Tibial nerve (tissue), 4 donors: Measurements from ENCODE around the gene LDLRAD1. TPM values are rescaled to one million over a fixed set of nuclear protein-coding genes. Genes with fewer than 3 reads are reported as not detected.

ENCODE experiments used
- DNase-seq, 2 donors: peaks; one replicate each; pipeline ENCODE4 v3.0.0-alpha.2; 2019; ENCODE audit warnings: low spot score in 2 of 2
- H3K27ac ChIP-seq, 4 donors: fragments of 200-600 bp; sonication (generic) in 3 of 4; one replicate each; pipeline ENCODE4 v1.5.1; 2017 to 2019; ENCODE audit warnings: mild to moderate bottlenecking in 1 of 4
- H3K27me3 ChIP-seq, 2 donors: fragments of 200-600 bp; sonication (generic) in 1 of 2; one replicate each; pipeline versions ENCODE4 v1.5.1 to v1.6.0; 2017 to 2019
- H3K36me3 ChIP-seq, 3 donors: fragments of 200-600 bp; sonication (generic); one replicate each; pipeline ENCODE4 v1.5.1; 2018 to 2019
- H3K4me1 ChIP-seq, 4 donors: fragments of 200-600 bp; sonication (generic) in 3 of 4; one replicate each; pipeline ENCODE4 v1.5.1; 2017 to 2019
- H3K4me3 ChIP-seq, 4 donors: fragments of 200-600 bp; sonication (generic) in 3 of 4; one replicate each; pipeline ENCODE4 v1.5.1; 2017 to 2019; ENCODE audit warnings: mild to moderate bottlenecking in 1 of 4, moderate library complexity in 1 of 4
- H3K9me3 ChIP-seq, 4 donors: fragments of 200-600 bp; sonication (generic) in 3 of 4; one replicate each; pipeline ENCODE4 v1.5.1; 2017 to 2019
- CTCF ChIP-seq, 5 experiments: fragments of 200-600 bp in 3 of 5; fragments of 450-650 bp in 2 of 5; sonication (generic) in 3 of 5; IDR thresholded peaks; one replicate each; pipeline ENCODE4 v1.5.1; 2016 to 2019; ENCODE audit warnings: antibody characterized with exemption in 5 of 5, mild to moderate bottlenecking in 3 of 5, moderate library complexity in 2 of 5
- EP300 ChIP-seq, 2 donors: sonication (generic); formaldehyde crosslinking; IDR thresholded peaks; one replicate each; pipeline ENCODE4 v1.6.1; 2017; ENCODE audit warnings: antibody characterized with exemption in 2 of 2, mild to moderate bottlenecking in 1 of 2
- POLR2A ChIP-seq, 2 donors: fragments of 450-650 bp; IDR thresholded peaks; one replicate each; pipeline ENCODE4 v1.6.1; 2017; ENCODE audit warnings: antibody characterized with exemption in 2 of 2, mild to moderate bottlenecking in 2 of 2, moderate library complexity in 2 of 2
- WGBS, 2 donors: methylation state at CpG; one replicate each; pipeline ENCODE4 v1.1.5; 2018; 5-methylcytosine and 5-hydroxymethylcytosine counted together
- total RNA-seq, 4 donors: library from RNA; depleted of rRNA; stranded (reverse); fragments of >200 nt; gene quantifications; one replicate each; pipeline ENCODE4 v1.1.0, GENCODE V29; 2016

Gene LDLRAD1
- total RNA-seq, 4 donors from 2014 or later: not detected

GRCh38 chr1:53968125-53968513 lies 49.9 kb downstream of the LDLRAD1 start:
- Histone ChIP-seq H3K27me3 (no peaks in the 10 kb centered on the region), H3K9me3 (no peaks in the 10 kb centered on the region), H3K36me3 (peaks cover 0 to 87% (median 3%) of the 10 kb centered on the region in 3 donors), H3K27ac (no peak overlapping the region), H3K4me3 (no peak overlapping the region), H3K4me1 (no peaks in the 10 kb centered on the region)
- no peak for DNase-seq
- WGBS, 2 donors: 82 to 86% methylated on average over 2 of the region's 2 CpGs
- TF ChIP-seq EP300 (IDR thresholded peaks at IDR 0.05) (no peak), CTCF (IDR thresholded peaks at IDR 0.05) (no peak), POLR2A (IDR thresholded peaks at IDR 0.05) (no peak)

GRCh38 chr1:53967409-53968124 lies 50.4 kb downstream of the LDLRAD1 start:
- H3K27me3 ChIP-seq: no peaks in the 10 kb centered on the region
- no peak for TF ChIP-seq CTCF (IDR thresholded peaks at IDR 0.05)
- no peak for TF ChIP-seq EP300 (IDR thresholded peaks at IDR 0.05)
- TF ChIP-seq POLR2A (IDR thresholded peaks at IDR 0.05): no peak
- H3K27ac ChIP-seq: no peak overlapping the region
- H3K9me3 ChIP-seq: no peaks in the 10 kb centered on the region
- H3K36me3 ChIP-seq: peaks cover 0 to 92% (median 9%) of the 10 kb centered on the region in 3 donors
- WGBS, 2 donors: 87 to 92% methylated on average over 7 of the region's 7 CpGs
- no peak overlapping the region for H3K4me3 ChIP-seq
- DNase-seq: no peak
- no peaks in the 10 kb centered on the region for H3K4me1 ChIP-seq

GRCh38 chr1:53966794-53967193 lies 51.2 kb downstream of the LDLRAD1 start:
- Histone ChIP-seq H3K9me3 (no peaks in the 10 kb centered on the region), H3K4me3 (no peak overlapping the region), H3K27ac (peak overlapping the region in 1 of 4 donors; percentile 15), H3K27me3 (no peaks in the 10 kb centered on the region), H3K4me1 (no peaks in the 10 kb centered on the region), H3K36me3 (peaks cover 0 to 94% (median 16%) of the 10 kb centered on the region in 3 donors)
- no peak for DNase-seq
- no peak for TF ChIP-seq POLR2A (IDR thresholded peaks at IDR 0.05)
- TF ChIP-seq CTCF (IDR thresholded peaks at IDR 0.05): no peak
- TF ChIP-seq EP300 (IDR thresholded peaks at IDR 0.05): no peak
- WGBS, 2 donors: 66 to 75% methylated on average over 3 of the region's 3 CpGs

- no peak overlapping the region for H3K4me3 ChIP-seq
- H3K27ac ChIP-seq: no peak overlapping the region
- no peaks in the 10 kb centered on the region for H3K4me1 ChIP-seq
- 71 to 75% methylated on average over 5 of the region's 5 CpGs for WGBS, 2 donors
- DNase-seq: no peak
- H3K36me3 ChIP-seq: peaks cover 3 to 88% (median 16%) of the 10 kb centered on the region in 3 donors
- no peaks in the 10 kb centered on the region for H3K27me3 ChIP-seq
- no peaks in the 10 kb centered on the region for H3K9me3 ChIP-seq
- no peak for TF ChIP-seq CTCF (IDR thresholded peaks at IDR 0.05)
- no peak for TF ChIP-seq POLR2A (IDR thresholded peaks at IDR 0.05)
- TF ChIP-seq EP300 (IDR thresholded peaks at IDR 0.05): no peak
Measured at GRCh38 chr1:53964109-53964508, 53.9 kb downstream of the LDLRAD1 start.

GRCh38 chr1:53963460-53963859 lies 54.5 kb downstream of the LDLRAD1 start:
- H3K36me3 ChIP-seq: peaks cover 3 to 86% (median 16%) of the 10 kb centered on the region in 3 donors

More at GRCh38 chr1:53963460-53963859, 54.5 kb downstream of the LDLRAD1 start:
- Histone ChIP-seq H3K4me3 (no peak overlapping the region), H3K27ac (no peak overlapping the region), H3K4me1 (no peaks in the 10 kb centered on the region), H3K27me3 (no peaks in the 10 kb centered on the region), H3K9me3 (no peaks in the 10 kb centered on the region)
- TF ChIP-seq POLR2A (IDR thresholded peaks at IDR 0.05) (no peak), CTCF (IDR thresholded peaks at IDR 0.05) (no peak), EP300 (IDR thresholded peaks at IDR 0.05) (no peak)
- 83 to 85% methylated on average over 4 of the region's 4 CpGs for WGBS, 2 donors
- DNase-seq: no peak
